ENCODE results near the gene ZNF256. TPM values are rescaled to one million over a fixed set of nuclear protein-coding genes. Genes with fewer than 3 reads are reported as not detected.

ZNF256 gene
- total and polyA plus RNA-seq, 2 of the 13 experiments (the other 11 are each of a cell fraction or from before 2014, with no cell fraction given) = 3.8 to 6.0 TPM

- no peaks in the 10 kb centered on the region for H3K9me3 ChIP-seq (ENCODE audit: low read length)
- FAIRE-seq (no peak), ATAC-seq (no peak), DNase-seq (ENCODE audit: low spot score) (no peak)
- H3K27ac ChIP-seq (ENCODE audit: extremely low read length, insufficient read depth, low read length) = no peak overlapping the region
- H2AFZ ChIP-seq (ENCODE audit: low read length) = no peak overlapping the region
- no peaks in the 10 kb centered on the region for H3K27me3 ChIP-seq (ENCODE audit: control insufficient read depth in 1 of 2, insufficient read depth in 2 of 2, low read length in 2 of 2)
- in situ Hi-C loops (cut with HindIII; ENCODE audit: extremely low pct_ligation_motif_present, low pct_unique_long_range_greater_than_20kb) = no loop called here
- peaks cover 3 to 21% of the 10 kb centered on the region in 2 experiments; a peak in 4 of 5 replicates for H3K36me3 ChIP-seq (replicated peaks in 1 of 2; ENCODE audit: control insufficient read depth in 1 of 2, insufficient read depth in 2 of 2, low read length in 2 of 2)
- no peak overlapping the region for H3K9ac ChIP-seq (ENCODE audit: insufficient read depth, low read depth, low read length)
- no peaks in the 10 kb centered on the region for H3K79me2 ChIP-seq (ENCODE audit: insufficient read depth, low read length)
- ChIA-PET POLR2A (no interaction called here), CTCF (ENCODE audit: low intra/inter-chr PET ratio, low total read pairs) (no interaction called here)
- intact Hi-C loops (cut with micrococcal nuclease; ENCODE audit: unreplicated experiment) = no loop called here
- H3K4me1 ChIP-seq (ENCODE audit: insufficient read depth, low read length) = peaks cover 12% of the 10 kb centered on the region
- WGBS (ENCODE audit: low lambda C conversion rate) = 89% methylated on average over 3 of the region's 3 CpGs
- no peak overlapping the region for H3K4me2 ChIP-seq (ENCODE audit: low read depth, low read length)
- H3K4me3 ChIP-seq (replicated peaks in 1 of 3; ENCODE audit: insufficient read depth in 1 of 3, low read depth in 2 of 3, low read length in 3 of 3) = no peak overlapping the region
- TF ChIP-seq, protein P1, sequence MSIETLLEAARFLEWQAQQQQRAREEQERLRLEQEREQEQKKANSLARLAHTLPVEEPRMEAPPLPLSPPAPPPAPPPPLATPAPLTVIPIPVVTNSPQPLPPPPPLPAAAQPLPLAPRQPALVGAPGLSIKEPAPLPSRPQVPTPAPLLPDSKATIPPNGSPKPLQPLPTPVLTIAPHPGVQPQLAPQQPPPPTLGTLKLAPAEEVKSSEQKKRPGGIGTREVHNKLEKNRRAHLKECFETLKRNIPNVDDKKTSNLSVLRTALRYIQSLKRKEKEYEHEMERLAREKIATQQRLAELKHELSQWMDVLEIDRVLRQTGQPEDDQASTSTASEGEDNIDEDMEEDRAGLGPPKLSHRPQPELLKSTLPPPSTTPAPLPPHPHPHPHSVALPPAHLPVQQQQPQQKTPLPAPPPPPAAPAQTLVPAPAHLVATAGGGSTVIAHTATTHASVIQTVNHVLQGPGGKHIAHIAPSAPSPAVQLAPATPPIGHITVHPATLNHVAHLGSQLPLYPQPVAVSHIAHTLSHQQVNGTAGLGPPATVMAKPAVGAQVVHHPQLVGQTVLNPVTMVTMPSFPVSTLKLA (IDR thresholded peaks at IDR 0.05) = no peak
- H4K20me1 ChIP-seq (ENCODE audit: insufficient read depth, low read length) = no peaks in the 10 kb centered on the region
- no TSS peak for BruUV-seq (replicated peaks)
Observed at GRCh38 chr19:57907394-57907793, 40.1 kb downstream of the ZNF256 start.

DNA sequence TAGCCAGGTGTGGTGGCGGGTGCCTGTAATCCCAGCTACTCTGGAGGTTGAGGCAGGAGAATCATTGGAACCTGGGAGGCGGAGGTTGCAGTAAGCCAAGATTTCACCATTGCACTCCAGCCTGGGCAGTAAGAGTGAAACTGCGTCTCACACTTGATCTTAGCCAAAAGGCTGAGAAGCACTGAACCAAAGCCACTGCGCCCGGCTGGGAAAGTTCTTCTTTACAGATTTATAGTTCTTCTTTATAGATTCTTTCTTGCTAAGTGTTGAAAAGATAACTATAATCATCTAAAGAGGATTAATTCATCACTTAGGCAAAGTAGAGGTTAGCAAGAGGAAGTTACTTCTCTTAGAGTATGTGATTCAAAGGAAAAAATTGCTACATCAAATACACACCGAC is 42.2 kb downstream of the ZNF256 start:
- in situ Hi-C loops (cut with HindIII; ENCODE audit: extremely low pct_ligation_motif_present, low pct_unique_long_range_greater_than_20kb) (no loop called here), intact Hi-C loops (cut with micrococcal nuclease; ENCODE audit: unreplicated experiment) (no loop called here)
- H3K4me3 ChIP-seq (replicated peaks in 1 of 3; ENCODE audit: insufficient read depth in 1 of 3, low read depth in 2 of 3, low read length in 3 of 3) = no peak overlapping the region
- H3K36me3 ChIP-seq (replicated peaks in 1 of 2; ENCODE audit: control insufficient read depth in 1 of 2, insufficient read depth in 2 of 2, low read length in 2 of 2) = peaks cover 2 to 11% of the 10 kb centered on the region in 2 experiments; a peak in 3 of 5 replicates
- ChIA-PET CTCF (ENCODE audit: low intra/inter-chr PET ratio, low total read pairs) (no interaction called here), POLR2A (no interaction called here)
- no peak overlapping the region for H3K4me2 ChIP-seq (ENCODE audit: low read depth, low read length)
- 96% methylated on average over 6 of the region's 6 CpGs for WGBS (ENCODE audit: low lambda C conversion rate)
- no peak overlapping the region for H2AFZ ChIP-seq (ENCODE audit: low read length)
- H4K20me1 ChIP-seq (ENCODE audit: insufficient read depth, low read length) = no peaks in the 10 kb centered on the region
- no peaks in the 10 kb centered on the region for H3K79me2 ChIP-seq (ENCODE audit: insufficient read depth, low read length)
- no peak overlapping the region for H3K9ac ChIP-seq (ENCODE audit: insufficient read depth, low read depth, low read length)
- peaks cover 12% of the 10 kb centered on the region for H3K4me1 ChIP-seq (ENCODE audit: insufficient read depth, low read length)
- H3K27ac ChIP-seq (ENCODE audit: extremely low read length, insufficient read depth, low read length) = no peak overlapping the region
- BruUV-seq (replicated peaks) = no TSS peak
- H3K27me3 ChIP-seq (ENCODE audit: control insufficient read depth in 1 of 2, insufficient read depth in 2 of 2, low read length in 2 of 2) = no peaks in the 10 kb centered on the region
- no peaks in the 10 kb centered on the region for H3K9me3 ChIP-seq (ENCODE audit: low read length)
- ATAC-seq = no peak
- no peak for FAIRE-seq
- no peak for DNase-seq (ENCODE audit: low spot score)
- TF ChIP-seq, protein P2, sequence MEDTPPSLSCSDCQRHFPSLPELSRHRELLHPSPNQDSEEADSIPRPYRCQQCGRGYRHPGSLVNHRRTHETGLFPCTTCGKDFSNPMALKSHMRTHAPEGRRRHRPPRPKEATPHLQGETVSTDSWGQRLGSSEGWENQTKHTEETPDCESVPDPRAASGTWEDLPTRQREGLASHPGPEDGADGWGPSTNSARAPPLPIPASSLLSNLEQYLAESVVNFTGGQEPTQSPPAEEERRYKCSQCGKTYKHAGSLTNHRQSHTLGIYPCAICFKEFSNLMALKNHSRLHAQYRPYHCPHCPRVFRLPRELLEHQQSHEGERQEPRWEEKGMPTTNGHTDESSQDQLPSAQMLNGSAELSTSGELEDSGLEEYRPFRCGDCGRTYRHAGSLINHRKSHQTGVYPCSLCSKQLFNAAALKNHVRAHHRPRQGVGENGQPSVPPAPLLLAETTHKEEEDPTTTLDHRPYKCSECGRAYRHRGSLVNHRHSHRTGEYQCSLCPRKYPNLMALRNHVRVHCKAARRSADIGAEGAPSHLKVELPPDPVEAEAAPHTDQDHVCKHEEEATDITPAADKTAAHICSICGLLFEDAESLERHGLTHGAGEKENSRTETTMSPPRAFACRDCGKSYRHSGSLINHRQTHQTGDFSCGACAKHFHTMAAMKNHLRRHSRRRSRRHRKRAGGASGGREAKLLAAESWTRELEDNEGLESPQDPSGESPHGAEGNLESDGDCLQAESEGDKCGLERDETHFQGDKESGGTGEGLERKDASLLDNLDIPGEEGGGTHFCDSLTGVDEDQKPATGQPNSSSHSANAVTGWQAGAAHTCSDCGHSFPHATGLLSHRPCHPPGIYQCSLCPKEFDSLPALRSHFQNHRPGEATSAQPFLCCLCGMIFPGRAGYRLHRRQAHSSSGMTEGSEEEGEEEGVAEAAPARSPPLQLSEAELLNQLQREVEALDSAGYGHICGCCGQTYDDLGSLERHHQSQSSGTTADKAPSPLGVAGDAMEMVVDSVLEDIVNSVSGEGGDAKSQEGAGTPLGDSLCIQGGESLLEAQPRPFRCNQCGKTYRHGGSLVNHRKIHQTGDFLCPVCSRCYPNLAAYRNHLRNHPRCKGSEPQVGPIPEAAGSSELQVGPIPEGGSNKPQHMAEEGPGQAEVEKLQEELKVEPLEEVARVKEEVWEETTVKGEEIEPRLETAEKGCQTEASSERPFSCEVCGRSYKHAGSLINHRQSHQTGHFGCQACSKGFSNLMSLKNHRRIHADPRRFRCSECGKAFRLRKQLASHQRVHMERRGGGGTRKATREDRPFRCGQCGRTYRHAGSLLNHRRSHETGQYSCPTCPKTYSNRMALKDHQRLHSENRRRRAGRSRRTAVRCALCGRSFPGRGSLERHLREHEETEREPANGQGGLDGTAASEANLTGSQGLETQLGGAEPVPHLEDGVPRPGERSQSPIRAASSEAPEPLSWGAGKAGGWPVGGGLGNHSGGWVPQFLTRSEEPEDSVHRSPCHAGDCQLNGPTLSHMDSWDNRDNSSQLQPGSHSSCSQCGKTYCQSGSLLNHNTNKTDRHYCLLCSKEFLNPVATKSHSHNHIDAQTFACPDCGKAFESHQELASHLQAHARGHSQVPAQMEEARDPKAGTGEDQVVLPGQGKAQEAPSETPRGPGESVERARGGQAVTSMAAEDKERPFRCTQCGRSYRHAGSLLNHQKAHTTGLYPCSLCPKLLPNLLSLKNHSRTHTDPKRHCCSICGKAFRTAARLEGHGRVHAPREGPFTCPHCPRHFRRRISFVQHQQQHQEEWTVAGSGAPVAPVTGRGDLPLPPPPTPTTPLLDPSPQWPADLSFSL (CRISPR knock-in tag; IDR thresholded peaks at IDR 0.05) = no peak
- TF ChIP-seq MTA3 (CRISPR knock-in tag; IDR thresholded peaks at IDR 0.05) = no peak
- TF ChIP-seq ZNF296 (CRISPR knock-in tag; conservative IDR thresholded peaks at IDR 0.05) = no peak
- no peak for TF ChIP-seq ATF7-NPFF (CRISPR knock-in tag; IDR thresholded peaks at IDR 0.05; ENCODE audit: low read depth)
- TF ChIP-seq HNF1B (CRISPR knock-in tag; IDR thresholded peaks at IDR 0.05) = no peak
- TF ChIP-seq ELK4 (CRISPR knock-in tag; IDR thresholded peaks at IDR 0.05; ENCODE audit: borderline replicate concordance) = no peak

Data from HepG2 (cell line).